Neural cell (in vitro differentiated cells): ENCODE results near the gene DCDC2.
"Not testable (repeated sequence)": the region's sequence is repeated elsewhere in the genome, so short reads cannot be mapped to it uniquely, and the experiment has no call there.

Source experiments
- CTCF ChIP-seq: fragments of 450-650 bp; IDR thresholded peaks from 2 replicates; pipeline ENCODE4 v1.5.1; 2014; ENCODE audit warnings: antibody characterized with exemption, mild to moderate bottlenecking, moderate library complexity; ENCODE audit not compliant: poor library complexity, severe bottlenecking
- REST ChIP-seq: IDR thresholded peaks from 2 replicates; pipeline ENCODE4 v1.6.1; 2012; ENCODE audit warnings: borderline replicate concordance

- TF ChIP-seq CTCF, REST: not testable (repeated sequence)
Measured at GRCh38 chr6:24384369-24385130, 26.7 kb upstream of the DCDC2 start.
